HL-60/S4 (cell line): Measurements from ENCODE around the gene LIPE.

ENCODE experiments used
- in situ Hi-C: fragments of 300-500 bp; cut with MboI; formaldehyde crosslinking; loops from 2 replicates; pipeline ENCODE4 v1.14.3; 2022; ENCODE audit warnings: low sequenced_read_pairs

The LIPE gene

GRCh38 chr19:42389899-42390298 lies 37.3 kb downstream of the LIPE start, which contains the start of gene CNFN:
Gene CNFN (minus strand): TSS chr19:42390297. CDS start chr19:42389037, 1,260 bp downstream.
- in situ Hi-C loops, result no loop called here

DNA sequence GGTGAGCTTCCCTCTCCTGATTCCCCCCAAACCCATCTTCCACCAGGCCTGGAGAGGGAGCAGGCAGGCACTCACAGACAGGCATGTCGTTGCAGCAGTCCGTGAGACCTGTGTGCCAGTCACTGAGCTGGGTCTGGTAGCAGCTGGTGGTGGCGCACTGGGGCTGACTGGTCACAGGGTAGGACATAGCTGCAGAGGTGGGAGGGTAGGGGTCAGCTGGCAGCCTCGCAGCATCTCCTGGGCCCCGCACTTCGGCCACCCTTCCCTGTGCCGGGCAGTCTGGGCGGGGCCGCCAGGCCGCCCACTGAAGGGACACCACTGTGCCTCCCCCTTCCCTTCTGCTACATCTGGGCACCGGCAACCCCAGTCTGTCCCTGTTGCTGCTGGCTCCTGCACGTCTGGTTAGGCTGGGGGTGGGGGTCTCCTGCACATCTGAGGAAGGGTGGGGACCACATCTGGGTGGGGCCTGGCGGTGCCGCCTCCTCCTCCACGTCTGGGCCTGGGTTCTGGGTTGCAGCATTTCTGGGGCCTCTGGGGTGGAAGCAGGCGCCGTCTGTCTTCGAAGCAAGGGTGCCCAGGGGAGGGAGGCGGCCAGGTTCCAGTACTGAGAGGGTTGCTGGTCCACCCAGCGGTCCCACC lies 38.2 kb downstream of the LIPE start:
- in situ Hi-C loops, result no loop called here

DNA sequence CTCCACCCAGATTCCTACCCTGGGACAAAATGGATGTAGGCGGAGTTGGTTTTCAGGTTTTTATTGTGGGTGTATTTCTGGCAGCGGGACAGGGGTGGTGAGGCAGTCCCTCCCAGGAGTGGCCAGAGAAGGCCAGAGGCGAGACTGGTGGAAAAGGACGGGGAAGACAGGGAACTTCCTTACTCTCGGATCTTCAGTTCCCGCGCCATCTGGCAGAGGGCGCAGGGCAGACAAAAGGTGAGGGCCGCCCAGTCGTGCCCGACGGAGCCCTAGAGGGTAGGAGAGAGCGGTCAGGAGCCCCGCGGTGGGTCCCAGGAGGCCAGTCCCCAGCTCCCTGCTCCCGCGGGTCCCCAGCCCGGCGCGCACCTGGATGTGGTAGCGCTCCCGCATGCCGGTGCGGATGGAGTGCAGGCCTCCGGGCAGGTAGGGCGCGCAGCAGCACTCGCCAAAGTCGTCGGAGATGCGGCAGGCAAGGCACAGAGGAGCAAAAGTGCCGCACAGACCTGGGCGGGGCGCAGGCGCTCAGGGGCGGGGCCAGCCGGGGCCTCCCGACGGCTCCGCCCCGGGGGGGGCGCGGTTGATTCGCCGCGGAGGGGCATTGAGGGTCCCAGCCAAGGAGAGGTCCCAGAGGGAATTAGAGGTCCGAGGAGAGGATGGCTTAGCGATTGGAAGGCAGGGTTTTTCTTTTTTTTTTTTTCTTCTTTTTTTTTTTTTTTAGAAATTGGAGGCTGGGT lies 40.0 kb downstream of the LIPE start:
- in situ Hi-C loops, result no loop called here

- in situ Hi-C loops, result no loop called here
Observed at GRCh38 chr19:42380155-42380554, 47.0 kb downstream of the LIPE start.

DNA sequence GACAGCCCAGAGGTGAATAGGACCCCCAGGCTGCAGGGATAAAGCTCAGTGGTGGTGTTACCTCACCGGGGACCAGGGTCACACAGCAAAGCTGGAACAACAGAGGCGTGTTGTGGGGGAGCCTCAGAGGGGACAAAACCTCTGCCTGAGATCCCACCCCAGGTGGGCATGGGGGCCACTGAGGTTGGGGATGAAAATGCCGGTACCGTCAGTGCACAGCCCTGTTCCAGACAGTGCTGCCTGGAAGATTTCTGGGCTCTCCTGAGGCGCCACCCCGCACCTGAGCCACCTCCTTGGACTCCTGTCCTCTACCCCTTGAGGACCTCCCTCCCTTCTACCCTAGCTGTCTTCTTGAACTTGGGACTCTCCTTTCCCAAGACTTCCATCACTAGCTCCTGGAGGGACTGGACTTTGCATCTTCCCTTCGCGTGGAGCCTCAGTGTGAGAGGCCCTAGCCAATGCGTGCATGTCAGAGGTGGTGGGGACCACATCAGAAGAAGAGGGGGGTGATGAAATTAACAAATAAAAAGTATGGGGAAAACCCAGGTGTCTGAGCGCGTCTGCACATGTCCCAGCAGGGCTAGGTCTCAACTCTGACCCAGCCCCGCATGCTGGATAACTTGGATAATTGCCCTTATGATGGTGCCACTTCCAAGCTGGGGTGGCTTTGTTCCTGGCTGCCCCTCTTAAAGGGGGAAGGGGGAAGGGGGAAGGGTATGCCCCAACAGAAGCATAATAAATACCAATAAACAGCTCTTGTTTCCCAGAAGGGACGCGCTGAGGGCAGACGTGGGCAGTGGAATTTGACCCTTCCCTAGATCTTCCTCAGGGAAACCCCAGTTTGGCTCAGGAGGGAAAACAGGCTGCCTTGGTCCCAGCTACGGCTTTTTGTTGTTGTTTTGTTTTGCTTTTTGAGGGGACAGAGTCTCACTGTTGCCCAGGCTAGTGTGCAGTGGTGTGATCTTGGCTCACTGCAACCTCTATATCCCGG lies 48.7 kb downstream of the LIPE start:
- in situ Hi-C loops, result no loop called here

DNA sequence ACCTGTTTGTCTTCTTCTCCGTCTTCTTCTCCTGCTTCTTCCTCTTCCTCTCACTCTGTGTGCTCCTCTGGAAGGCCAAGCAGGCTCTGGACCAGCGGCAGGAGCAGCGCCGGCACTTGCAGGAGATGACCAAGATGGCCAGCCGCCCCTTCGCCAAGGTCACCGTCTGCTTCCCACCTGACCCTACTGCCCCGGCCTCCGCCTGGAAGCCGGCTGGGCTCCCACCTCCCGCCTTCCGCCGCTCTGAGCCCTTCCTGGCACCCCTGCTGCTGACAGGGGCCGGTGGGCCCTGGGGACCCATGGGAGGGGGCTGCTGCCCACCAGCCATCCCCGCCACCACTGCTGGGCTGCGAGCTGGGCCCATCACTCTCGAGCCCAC lies 51.0 kb downstream of the LIPE start:
- in situ Hi-C loops, result no loop called here

DNA sequence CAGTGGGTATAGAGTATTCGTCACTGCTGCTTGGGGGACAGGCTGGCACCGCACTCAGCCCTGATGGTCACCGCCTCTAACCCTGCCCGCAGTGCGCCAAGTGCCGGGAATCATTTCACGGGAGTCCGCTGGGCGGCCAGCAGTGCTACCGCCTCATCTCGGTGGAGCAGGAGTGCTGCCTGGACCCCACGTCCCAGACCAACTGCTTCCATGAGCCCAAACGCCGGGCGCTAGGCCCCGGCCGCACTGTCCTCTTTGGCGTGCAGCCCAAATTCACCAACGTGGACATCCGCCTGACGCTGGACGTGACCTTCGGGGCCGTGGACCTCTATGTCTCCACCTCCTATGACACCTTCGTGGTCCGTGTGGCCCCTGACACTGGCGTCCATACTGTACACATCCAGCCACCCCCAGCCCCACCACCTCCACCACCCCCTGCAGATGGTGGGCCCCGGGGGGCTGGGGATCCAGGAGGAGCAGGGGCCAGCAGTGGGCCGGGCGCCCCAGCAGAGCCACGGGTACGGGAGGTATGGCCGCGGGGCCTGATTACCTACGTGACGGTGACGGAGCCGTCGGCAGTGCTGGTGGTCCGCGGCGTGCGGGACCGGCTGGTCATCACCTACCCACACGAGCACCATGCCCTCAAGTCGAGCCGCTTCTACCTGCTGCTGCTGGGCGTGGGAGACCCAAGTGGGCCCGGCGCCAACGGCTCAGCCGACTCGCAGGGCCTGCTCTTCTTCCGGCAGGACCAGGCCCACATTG lies 51.6 kb downstream of the LIPE start:
- in situ Hi-C loops, result no loop called here

GRCh38 chr19:42374826-42375376 lies 52.3 kb downstream of the LIPE start:
- in situ Hi-C loops, result no loop called here

DNA sequence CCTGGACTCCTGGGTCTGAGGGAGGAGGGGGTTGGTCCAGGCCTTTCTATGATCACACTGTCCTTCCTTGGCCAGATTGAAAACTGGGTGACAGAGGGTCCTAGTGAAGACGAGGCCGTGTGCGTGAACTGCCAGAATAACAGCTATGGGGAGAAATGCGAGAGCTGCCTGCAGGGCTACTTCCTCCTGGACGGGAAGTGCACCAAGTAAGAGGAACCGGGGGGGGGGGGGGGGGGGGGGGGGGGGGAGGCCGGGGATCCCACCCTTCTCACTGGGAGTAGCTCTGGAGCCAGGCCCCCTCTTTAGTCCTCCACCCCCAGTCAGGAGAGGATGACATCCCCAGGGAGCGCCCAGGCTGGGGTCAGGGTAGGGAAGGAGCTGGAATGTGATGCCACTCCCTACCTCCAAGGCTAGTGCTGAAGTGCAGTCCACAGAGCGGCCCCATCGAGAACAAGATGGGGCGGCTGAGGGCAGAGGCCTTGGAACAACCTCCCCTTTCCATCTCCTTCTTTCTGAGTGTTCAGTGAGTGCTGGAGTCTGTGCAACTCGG lies 56.5 kb downstream of the LIPE start:
- in situ Hi-C loops, result no loop called here

DNA sequence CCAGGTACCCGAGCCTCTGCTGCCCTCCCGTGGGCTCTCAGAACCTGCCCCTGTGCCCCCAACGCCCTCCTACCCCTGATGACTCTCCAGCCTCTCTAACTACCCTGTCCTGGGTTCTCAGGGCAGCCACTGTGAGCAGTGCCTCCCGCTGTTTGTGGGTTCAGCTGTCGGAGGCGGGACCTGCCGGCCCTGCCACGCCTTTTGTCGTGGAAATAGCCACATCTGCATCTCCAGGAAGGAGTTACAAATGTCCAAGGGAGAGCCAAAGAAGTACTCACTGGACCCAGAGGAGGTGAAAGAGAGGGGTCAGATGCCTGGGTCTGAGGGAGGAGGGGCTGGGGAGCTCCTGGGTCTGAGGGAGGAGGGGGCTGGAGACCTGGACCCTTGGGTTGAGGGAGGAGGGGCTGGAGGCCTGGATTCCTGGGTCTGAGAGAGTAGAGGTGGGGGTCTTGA lies 57.1 kb downstream of the LIPE start:
- in situ Hi-C loops, result no loop called here

DNA sequence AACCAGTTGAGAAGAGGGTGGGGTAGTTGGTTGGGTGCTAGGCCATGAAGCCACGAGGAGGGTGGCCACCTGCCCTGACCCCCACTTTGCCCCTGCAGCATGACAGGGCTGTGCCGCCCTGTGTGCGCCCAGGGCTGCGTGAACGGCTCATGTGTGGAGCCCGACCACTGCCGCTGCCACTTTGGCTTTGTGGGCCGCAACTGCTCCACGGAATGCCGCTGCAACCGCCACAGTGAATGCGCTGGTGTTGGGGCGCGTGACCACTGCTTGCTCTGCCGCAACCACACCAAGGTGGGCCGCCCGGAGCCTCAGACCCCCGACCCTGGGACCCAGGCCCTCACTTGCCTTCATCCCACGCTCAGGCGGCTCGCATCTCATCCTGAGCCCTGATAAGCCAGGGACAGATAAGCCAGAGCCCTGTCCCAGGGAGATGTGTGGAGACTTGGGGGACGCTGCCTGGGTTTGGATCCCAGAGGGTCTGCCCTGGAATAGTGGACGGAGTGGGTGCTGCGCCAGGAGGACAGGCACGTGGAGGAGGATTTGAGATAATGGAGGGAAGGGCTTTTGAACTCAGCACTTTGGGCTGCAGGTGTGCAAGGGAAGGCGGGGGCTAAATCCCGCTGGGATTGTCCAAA lies 57.6 kb downstream of the LIPE start:
- in situ Hi-C loops, result no loop called here

DNA sequence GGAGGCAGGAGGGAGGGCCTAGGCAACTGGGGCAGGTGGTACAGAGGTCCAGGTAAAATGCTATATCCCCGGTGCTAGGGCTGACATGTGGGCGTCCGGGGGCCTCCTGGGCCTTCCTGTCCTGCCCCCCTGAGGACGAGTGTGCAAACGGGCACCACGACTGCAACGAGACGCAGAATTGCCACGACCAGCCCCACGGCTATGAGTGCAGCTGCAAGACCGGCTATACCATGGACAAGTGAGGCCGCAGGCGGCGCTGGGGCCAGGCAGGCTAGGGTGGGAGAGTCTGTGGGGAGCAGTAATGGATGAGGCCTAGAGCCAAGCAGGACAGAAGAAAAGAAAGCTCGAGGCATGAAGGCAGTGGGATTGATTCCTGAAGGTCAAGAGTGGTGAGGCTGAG lies 58.4 kb downstream of the LIPE start:
- in situ Hi-C loops, result no loop called here

DNA sequence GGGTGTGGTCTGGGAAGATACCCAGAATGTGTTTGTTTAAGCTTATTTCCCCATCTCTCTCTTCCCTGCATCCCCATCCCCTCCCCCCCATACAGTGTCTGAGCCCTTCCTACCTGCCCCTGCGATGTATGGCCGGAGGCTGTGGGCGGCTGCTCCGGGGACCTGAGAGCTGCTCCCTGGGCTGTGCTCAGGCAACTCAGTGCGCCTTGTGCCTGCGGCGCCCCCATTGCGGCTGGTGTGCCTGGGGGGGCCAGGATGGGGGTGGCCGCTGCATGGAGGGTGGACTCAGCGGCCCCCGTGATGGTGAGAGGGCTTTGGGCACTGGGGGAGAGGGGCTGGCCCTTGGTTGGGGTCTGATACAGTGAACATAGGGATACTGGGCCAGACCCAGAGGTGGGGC lies 58.8 kb downstream of the LIPE start:
- in situ Hi-C loops, result no loop called here

DNA sequence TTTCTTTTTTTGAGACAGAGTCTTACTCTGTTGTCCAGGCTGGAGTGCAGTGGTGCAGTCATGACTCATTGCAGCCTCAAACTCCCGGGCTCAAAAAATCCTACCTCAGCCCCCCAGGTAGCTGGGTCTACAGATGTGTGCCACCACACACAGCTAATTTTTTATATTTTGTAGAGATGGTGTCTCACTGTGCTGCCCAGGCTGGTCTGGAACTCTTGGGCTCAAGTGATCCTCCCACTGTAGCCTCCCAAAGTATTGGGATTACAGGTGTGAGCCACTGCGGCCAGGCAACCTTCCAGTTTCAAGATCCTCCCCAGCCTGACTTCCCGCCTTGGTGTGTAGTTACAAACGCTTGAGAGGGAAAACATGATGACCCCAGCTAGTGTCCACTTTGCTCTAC lies 59.3 kb downstream of the LIPE start:
- in situ Hi-C loops, result no loop called here

DNA sequence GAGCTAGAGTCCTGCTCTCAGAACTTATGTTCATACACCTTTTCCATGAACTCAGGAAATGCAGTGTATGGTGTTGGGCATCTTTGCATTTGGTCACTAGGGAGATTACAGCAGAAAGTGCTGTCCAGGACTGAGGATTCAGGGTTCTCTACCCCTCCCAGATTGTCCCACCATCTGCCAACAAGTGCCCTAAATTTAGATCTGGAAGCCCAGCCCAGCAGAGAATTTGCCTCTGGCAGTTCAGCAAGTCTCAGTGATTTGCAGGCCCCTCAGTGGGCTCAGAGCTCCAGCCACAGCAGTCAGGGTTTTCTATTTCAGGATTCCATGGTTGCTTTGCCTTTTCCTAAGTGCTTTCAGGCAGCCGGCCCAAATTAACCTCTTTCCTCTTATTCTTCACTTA lies 60.5 kb downstream of the LIPE start:
- in situ Hi-C loops, result no loop called here

DNA sequence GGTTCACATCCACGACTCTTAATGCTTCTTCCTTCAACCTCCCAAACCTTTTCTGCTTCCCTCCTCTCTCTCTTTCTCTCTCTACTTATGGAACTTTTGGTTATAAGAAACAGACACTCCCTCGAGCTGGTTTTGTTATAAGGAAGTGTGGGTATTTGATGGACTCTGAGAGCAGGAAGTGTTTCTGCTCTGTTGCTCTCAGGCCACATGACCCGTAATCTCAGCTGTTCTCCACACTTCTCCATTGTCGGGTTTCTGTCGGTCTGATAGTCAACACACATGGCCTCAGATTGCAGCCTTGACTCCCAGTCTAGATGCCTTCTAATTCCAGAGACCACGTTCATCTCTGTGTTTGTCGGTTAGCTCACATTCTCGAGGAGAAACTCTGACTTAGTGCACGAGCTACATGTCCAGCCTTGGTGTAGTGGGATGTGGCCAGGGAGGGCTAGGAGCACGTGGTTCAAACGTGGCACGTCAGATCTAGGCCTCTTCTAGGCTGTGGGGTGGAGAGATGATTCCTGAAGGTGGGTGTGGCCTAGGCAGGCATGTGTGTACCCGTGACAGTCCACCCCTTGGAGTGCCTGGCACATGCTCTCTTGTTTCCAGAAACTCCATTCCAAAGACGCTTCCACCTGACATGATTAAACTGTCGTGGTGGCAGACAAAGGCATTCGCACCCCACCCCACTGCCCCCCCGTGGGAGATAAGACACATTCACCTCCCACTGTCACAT lies 63.4 kb downstream of the LIPE start:
- in situ Hi-C loops, result no loop called here

DNA sequence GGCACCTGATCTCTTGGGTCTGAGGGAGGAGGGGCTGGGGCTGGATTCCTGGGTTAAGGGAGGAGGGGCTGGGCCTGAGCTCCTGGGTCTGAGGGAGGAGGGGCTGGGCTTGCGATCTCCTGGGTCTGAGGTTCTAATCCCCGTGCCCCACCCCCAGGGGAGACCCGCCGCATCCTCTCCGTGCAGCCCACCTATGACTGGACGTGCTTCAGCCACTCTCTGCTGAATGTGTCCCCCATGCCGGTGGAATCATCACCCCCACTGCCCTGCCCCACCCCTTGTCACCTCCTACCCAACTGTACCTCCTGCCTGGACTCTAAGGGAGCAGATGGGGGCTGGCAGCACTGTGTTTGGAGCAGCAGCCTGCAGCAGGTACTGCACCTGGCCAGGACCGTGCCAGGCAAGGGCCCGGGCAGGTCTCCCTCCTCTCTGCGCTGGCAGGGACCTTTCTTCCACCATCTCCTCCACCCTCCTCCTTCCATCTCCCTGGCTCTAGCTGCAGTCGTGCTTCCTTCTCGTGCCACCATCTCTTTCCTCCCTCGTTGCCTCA lies 64.2 kb downstream of the LIPE start:
- in situ Hi-C loops, result no loop called here

DNA sequence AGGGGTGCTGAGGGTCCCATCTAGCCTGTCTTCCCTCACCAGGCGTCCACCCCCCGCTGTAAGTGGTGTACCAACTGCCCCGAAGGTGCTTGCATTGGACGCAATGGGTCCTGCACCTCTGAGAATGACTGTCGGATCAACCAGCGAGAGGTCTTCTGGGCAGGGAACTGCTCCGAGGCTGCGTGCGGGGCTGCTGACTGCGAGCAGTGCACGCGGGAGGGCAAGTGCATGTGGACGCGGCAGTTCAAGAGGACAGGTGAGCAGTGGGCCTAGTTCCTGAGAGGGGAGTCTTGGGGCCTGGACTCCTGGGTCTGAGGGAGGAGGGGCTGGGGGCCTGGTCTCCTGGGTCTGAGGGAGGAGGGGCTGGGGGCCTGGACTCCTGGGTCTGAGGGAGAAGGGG lies 64.8 kb downstream of the LIPE start:
- in situ Hi-C loops, result no loop called here

DNA sequence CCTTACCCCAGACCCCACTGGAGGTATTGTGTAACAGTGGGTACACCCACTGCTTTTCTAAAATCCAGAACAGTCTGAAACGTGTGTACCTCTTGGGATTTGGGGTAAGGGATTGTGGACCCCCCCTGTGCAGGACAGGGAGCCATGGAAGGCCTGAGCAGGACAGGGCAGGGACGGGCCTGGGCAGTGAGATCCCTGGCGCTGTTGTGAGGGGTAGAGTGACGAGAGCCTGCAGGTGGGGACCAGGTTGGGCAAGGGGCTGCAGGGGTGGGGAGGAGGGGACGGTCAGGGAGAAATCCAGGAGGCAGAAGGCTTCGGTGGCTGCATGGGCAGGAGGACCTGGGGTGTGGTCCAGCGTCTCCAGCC lies 65.7 kb downstream of the LIPE start:
- in situ Hi-C loops, result no loop called here
